LNCaP clone FGC (cell line): Measurements from ENCODE around the gene LRRN2.

Source experiments
- DNase-seq: peaks from one replicate; pipeline ENCODE4 v3.0.0-alpha.2; 2011; ENCODE audit warnings: low read depth
- H3K4me3 ChIP-seq: 2 replicates; pipeline ENCODE4 v1.5.1; 2011; ENCODE audit warnings: mild to moderate bottlenecking, low read depth, low read length, control low read depth
- TF ChIP-seq, protein P1 (sequence below): IDR thresholded peaks from 2 replicates; pipeline ENCODE4 v1.5.1; 2012; ENCODE audit warnings: mild to moderate bottlenecking; ENCODE audit not compliant: control insufficient read depth, insufficient read depth; ENCODE audit errors: extremely low read depth

The LRRN2 gene

DNA sequence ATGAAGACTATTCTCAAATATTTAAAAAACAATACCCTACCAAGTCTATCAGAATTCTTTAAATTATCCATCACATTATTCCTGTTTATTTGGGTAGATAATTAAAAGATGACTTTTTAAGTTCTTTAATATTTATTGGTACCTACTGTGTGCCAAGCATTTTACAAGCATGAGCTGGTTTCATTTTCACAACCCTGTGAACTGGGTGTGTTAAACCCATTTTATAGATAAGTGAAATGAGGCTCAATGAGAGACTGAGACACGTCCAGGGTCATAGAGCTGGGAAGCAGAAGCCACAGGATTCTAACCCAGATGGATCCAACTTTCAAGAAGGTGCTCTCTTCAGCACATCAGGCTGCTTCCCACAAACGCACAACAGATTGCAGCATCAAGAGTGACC is 12.3 kb downstream of the LRRN2 start:
- no peak overlapping the region for H3K4me3 ChIP-seq
- DNase-seq: no peak
- TF ChIP-seq, protein P1, sequence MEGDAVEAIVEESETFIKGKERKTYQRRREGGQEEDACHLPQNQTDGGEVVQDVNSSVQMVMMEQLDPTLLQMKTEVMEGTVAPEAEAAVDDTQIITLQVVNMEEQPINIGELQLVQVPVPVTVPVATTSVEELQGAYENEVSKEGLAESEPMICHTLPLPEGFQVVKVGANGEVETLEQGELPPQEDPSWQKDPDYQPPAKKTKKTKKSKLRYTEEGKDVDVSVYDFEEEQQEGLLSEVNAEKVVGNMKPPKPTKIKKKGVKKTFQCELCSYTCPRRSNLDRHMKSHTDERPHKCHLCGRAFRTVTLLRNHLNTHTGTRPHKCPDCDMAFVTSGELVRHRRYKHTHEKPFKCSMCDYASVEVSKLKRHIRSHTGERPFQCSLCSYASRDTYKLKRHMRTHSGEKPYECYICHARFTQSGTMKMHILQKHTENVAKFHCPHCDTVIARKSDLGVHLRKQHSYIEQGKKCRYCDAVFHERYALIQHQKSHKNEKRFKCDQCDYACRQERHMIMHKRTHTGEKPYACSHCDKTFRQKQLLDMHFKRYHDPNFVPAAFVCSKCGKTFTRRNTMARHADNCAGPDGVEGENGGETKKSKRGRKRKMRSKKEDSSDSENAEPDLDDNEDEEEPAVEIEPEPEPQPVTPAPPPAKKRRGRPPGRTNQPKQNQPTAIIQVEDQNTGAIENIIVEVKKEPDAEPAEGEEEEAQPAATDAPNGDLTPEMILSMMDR: no peak

DNA sequence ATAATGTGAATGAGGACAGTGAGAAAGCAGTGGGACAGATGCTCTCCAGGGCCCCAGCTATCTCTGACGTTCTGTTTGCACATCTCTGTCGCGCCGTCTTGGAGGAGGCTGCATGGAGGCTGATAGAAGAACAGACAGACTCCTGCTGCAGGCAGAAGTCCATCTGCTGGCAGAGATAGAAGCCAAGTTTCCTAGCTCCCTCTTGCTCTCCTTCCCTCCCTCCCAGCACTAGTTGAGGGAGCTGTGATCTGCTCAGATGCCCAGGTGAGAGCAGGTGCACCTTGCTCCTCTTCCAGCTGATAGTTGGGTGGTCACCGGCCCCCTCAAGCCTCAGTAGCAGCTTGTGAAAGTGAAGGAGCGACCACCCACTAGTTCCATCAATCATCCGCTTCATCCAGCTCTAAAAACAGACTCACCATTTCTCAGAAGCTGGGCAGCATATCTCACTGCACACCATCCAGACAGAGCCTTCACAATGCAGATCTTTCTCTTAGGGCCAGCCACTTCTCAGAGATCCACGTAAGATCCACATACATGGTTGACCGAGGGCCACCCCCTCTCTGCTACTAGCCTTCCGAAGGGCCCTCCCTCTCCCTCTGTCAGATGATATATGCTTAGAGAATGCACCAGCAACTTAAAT is 12.9 kb downstream of the LRRN2 start:
- TF ChIP-seq, protein P1: no peak

DNA sequence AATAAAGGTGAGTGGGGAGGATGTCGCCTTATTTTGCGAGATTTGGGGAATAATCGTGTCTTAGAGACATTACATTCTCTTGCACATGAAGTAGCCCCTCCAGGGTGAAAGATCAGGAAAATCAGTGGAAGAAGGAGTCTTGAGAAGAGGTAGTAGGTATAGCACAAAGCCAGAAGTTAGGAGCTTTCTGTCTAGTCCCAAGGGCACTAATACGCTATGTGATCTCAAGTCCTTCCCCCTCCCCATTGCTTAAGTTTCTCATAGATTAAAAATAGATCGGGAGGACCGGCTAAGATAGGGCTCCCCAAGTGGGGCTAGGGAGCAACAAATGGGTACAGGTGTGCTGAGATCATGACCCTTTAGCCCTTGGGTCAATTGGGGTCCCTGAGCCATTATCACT is 13.5 kb downstream of the LRRN2 start:
- no peak overlapping the region for H3K4me3 ChIP-seq
- TF ChIP-seq, protein P1: no peak
- no peak for DNase-seq

More for the DNA sequence above, 12.9 kb downstream of the LRRN2 start:
- no peak overlapping the region for H3K4me3 ChIP-seq
- no peak for DNase-seq

DNA sequence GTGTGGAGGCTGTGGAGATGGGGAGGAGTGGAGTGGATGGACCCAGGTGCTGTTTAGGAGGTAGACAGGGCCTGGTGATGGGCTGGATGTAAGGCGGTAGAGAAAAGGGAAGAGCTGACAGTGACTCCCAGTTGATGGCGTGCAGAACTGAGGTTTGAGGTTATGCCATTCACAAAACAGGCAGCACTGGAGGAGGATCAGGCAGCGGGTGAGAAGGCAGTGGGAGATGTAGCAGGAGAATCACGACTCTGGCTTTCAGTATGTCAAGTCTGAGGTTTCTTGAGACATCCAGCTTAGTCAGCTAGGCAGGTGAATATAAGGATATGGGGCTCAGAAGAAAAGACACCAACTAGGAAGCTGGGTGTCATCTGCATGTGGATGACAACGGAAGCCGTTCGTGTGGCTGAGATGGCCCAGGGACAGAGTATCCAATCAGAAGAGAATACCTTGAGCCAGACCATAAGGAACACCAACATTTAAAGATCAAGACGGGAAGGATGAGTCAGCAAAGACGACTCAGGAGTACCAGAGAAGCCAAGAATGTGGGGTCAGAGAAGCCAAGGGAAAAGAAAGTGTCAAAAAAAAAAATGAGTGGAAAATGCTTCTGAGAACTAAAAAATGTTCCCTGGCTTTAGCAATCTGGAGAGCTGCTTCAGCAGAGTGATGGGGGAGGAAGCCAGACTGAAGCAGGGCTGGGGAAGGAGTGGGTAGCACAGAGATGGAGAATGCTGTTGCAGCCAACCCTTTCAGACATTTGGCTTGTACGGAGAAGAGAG is 15.2 kb downstream of the LRRN2 start:
- H3K4me3 ChIP-seq: no peak overlapping the region
- DNase-seq: no peak
- TF ChIP-seq, protein P1: no peak

DNA sequence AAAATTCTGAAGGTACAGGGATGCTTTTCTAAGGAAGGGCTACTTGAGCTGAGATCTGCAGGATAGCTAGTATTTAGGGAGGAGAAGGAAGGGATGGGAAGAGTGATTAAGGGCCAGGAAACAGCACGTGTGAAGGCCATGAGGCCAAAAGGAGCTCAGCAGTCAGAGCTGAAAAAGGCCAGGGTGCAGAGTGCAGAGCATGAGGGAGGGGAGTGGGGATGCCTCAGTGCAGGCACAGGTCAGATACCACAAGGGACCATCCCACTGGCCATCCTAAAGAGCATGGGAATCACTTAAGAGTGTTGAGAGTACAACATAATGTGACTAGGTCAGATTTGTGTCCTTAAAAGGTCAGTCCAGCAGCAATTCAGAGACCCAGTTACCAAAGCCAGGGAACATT is 16.0 kb downstream of the LRRN2 start:
- H3K4me3 ChIP-seq: no peak overlapping the region
- TF ChIP-seq, protein P1: no peak
- no peak for DNase-seq

DNA sequence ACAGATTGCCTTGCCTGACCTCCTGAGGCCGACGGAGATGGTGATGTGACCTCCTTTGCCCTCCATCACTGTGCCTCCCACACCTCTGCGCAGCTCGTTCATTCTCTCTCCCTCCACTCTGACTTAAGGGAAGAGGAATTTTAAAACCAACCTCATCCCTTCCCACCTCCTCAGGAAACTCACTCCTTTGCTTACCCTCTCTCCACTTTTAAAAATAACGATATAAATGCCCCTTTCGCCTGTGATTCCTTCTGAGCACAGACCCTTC is 21.2 kb downstream of the LRRN2 start:
- no peak for DNase-seq
- H3K4me3 ChIP-seq: no peak overlapping the region
- TF ChIP-seq, protein P1: no peak
